Bronchial epithelial cell (primary cell): ENCODE results near the gene AAK1. TPM values are rescaled to one million over a fixed set of nuclear protein-coding genes. Genes with fewer than 3 reads are reported as not detected.
"Not testable (repeated sequence)": the region's sequence is repeated elsewhere in the genome, so short reads cannot be mapped to it uniquely, and the experiment has no call there.

Experiments used
- DNase-seq: peaks from one replicate; pipeline ENCODE4 v3.0.0-alpha.2; 2010; ENCODE audit warnings: low read depth
- FAIRE-seq: peaks from 2 replicates; lab custom pipeline; 2011; peaks lifted over from hg19 to GRCh38; lab: Jason Lieb, UNC
- H3K27me3 ChIP-seq: 2 replicates; pipeline ENCODE4 v1.5.1; 2011; ENCODE audit warnings: low read length; ENCODE audit not compliant: control insufficient read depth, insufficient read depth
- H3K36me3 ChIP-seq: 2 replicates; pipeline ENCODE4 v1.5.1; 2011; ENCODE audit warnings: low read length; ENCODE audit not compliant: control insufficient read depth, insufficient read depth
- H3K4me3 ChIP-seq: 2 replicates; pipeline ENCODE4 v1.5.1; 2011; ENCODE audit warnings: mild to moderate bottlenecking, low read depth, low read length, control low read depth
- CTCF ChIP-seq: IDR thresholded peaks from 2 replicates; pipeline ENCODE4 v1.5.1; 2011; ENCODE audit warnings: mild to moderate bottlenecking, moderate library complexity, low read length, control low read depth, inconsistent platforms; ENCODE audit not compliant: insufficient read depth, severe bottlenecking
- total RNA-seq: library from RNA; depleted of rRNA; stranded (reverse); fragments of >200 nt; gene quantifications from 2 replicates; pipeline ENCODE4 v1.2.1, GENCODE V29; 2014

AAK1 gene
- total RNA-seq, 1 donor from 2014 or later: 17.9 TPM

GRCh38 chr2:69556008-69556407 lies 87.5 kb downstream of the AAK1 start:
- no peaks in the 10 kb centered on the region for H3K36me3 ChIP-seq
- TF ChIP-seq CTCF: no peak
- no peak overlapping the region for H3K4me3 ChIP-seq
- no peak for DNase-seq
- no peak for FAIRE-seq
- H3K27me3 ChIP-seq: no peaks in the 10 kb centered on the region

GRCh38 chr2:69554981-69555380 lies 88.6 kb downstream of the AAK1 start:
- no peak overlapping the region for H3K4me3 ChIP-seq
- peak; percentile 75 for DNase-seq
- H3K27me3 ChIP-seq: no peaks in the 10 kb centered on the region
- peak; percentile 13 for FAIRE-seq
- no peaks in the 10 kb centered on the region for H3K36me3 ChIP-seq
- TF ChIP-seq CTCF: no peak

GRCh38 chr2:69554568-69554967 lies 89.0 kb downstream of the AAK1 start:
- no peak for DNase-seq
- no peak for TF ChIP-seq CTCF
- H3K36me3 ChIP-seq: no peaks in the 10 kb centered on the region
- H3K4me3 ChIP-seq: no peak overlapping the region
- no peaks in the 10 kb centered on the region for H3K27me3 ChIP-seq
- no peak for FAIRE-seq

GRCh38 chr2:69553991-69554390 lies 89.5 kb downstream of the AAK1 start:
- Histone ChIP-seq H3K36me3 (no peaks in the 10 kb centered on the region), H3K27me3 (no peaks in the 10 kb centered on the region), H3K4me3 (no peak overlapping the region)
- no peak for FAIRE-seq
- TF ChIP-seq CTCF: no peak
- DNase-seq: no peak

GRCh38 chr2:69550511-69550910 lies 93.0 kb downstream of the AAK1 start:
- not testable (repeated sequence) for H3K4me3 ChIP-seq, H3K27me3 ChIP-seq, H3K36me3 ChIP-seq, DNase-seq, FAIRE-seq

GRCh38 chr2:69549421-69549820 lies 94.1 kb downstream of the AAK1 start:
- FAIRE-seq (no peak), DNase-seq (peak; percentile 52)
- H3K27me3 ChIP-seq: no peaks in the 10 kb centered on the region

More at GRCh38 chr2:69549421-69549820, 94.1 kb downstream of the AAK1 start:
- no peak for TF ChIP-seq CTCF
- Histone ChIP-seq H3K36me3 (peaks cover under 1% of the 10 kb centered on the region), H3K4me3 (no peak overlapping the region)
